ENCODE data around the gene NOVA2. TPM values are rescaled to one million over a fixed set of nuclear protein-coding genes. Genes with fewer than 3 reads are reported as not detected.

NOVA2 gene
- total RNA-seq, result not detected

DNA sequence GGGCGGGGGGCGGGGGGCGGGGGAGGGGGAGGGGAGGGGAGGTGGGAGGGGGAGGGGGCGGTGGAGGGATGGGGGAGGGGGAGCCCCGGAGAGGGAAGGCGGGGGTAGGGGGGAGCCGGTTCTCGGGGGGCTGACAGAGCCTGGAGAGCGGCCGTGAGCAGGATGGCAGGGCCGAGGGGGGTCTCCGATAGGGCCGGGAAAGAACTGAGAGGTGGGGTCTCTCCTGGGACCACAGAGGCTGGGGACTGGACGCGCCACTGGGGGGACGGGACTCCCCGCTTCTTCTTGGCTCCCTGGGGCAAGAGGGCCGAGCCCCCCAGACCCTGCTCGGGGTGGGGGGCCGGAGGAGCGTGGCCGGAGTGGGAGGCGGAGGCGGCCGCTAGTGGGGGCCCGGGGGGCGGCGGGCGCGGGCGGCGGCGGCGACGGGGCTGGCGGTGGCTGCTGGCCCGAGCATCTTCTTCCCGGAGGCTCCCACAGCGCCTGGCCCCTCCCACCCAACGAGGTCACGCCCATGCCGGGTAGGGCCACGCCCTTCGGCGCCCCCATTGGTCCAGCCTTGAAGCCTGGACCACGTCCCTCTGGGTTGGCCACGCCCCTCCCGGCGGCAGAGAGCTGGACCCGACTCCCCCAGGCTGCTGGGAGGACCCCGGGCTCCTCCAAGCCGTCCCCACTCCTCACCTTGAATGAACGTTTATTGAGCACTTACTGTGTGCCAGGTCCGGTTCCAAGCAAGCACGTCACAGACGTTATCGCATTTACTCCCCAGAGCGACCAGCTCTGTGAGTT is at the start of gene NOVA2:
Gene NOVA2, minus strand, starts transcription at position 313 of the 786 bp plus-strand sequence. CDS start 514 bp downstream, outside the sequence.
- CTCF ChIA-PET, result no interaction called here
- POLR2A ChIA-PET, result no interaction called here

GRCh38 chr19:46023311-46023779 is 49.7 kb upstream of the NOVA2 start:
- CTCF ChIA-PET, result no interaction called here
- POLR2A ChIA-PET, result no interaction called here

GRCh38 chr19:46022431-46023310 is 49.0 kb upstream of the NOVA2 start, which contains the start of gene PGLYRP1:
PGLYRP1 (minus strand) TSS chr19:46023053; CDS start chr19:46023021, 32 bp downstream.
- ChIA-PET POLR2A (no interaction called here), CTCF (no interaction called here)

- ChIA-PET POLR2A (no interaction called here), CTCF (interaction anchor here (3.7 kb wide), 1 partner anchor 7 kb away, joined by 22 read pairs; no protein-coding TSS in a partner anchor)
These were observed 48.4 kb upstream of the NOVA2 start for GRCh38 chr19:46022061-46022430.

- ChIA-PET CTCF (interaction anchor here (0.6 to 3.7 kb wide), 2 partner anchors 7 to 373 kb away, joined by 4 to 22 read pairs; no protein-coding TSS in a partner anchor), POLR2A (no interaction called here)
These were observed 47.9 kb upstream of the NOVA2 start for GRCh38 chr19:46021531-46022041.

- POLR2A ChIA-PET, result no interaction called here
These were observed 47.1 kb upstream of the NOVA2 start for GRCh38 chr19:46020819-46021125.

DNA sequence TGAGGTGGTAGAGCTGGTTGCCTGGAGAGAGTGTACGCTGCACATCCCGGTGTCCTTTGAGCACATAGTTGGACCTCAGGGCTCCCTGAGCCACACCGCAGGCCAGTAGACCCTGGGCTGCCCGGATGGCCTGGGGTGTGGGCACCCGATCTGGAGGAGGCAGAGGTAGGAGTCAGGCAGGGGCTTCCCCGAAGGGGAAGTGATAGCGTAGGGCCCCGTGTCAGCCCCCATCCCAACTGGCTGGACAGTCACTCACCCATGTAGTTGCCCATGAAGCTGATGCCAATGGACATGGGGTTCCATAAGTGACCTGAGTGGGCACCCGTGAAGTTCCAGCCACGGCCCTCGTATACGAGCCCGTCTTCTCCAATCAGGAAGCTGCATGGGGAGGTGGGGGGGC is 45.6 kb upstream of the NOVA2 start:
- CTCF ChIA-PET, result interaction anchor here (0.7 to 3.7 kb wide), 4 partner anchors 10 to 488 kb away, joined by 3 to 22 read pairs (median 5); no protein-coding TSS in a partner anchor
- POLR2A ChIA-PET, result no interaction called here

More at GRCh38 chr19:46020819-46021125, 47.1 kb upstream of the NOVA2 start:
- CTCF ChIA-PET, result interaction anchor here (0.6 to 3.7 kb wide), 3 partner anchors 8 to 42 kb away, joined by 3 to 22 read pairs (median 6); no protein-coding TSS in a partner anchor

GRCh38 chr19:46018729-46019251 is 45.1 kb upstream of the NOVA2 start:
- CTCF ChIA-PET, result interaction anchor here (1.3 to 3.7 kb wide), 3 partner anchors 9 to 23 kb away, joined by 4 to 22 read pairs (median 6); partner anchors contain the start of gene CCDC61
- POLR2A ChIA-PET, result no interaction called here

GRCh38 chr19:46017874-46018675 is 44.4 kb upstream of the NOVA2 start:
- ChIA-PET CTCF (interaction anchor here (0.7 to 3.7 kb wide), 7 partner anchors 9 to 250 kb away, joined by 3 to 22 read pairs (median 4); partner anchors contain the start of gene CCDC61), POLR2A (no interaction called here)

- ChIA-PET CTCF (interaction anchor here (0.7 to 2.4 kb wide), 12 partner anchors 9 to 251 kb away, joined by 3 to 15 read pairs (median 3); partner anchors contain the start of genes CCDC61 and FOXA3), POLR2A (interaction anchor here (1.0 kb wide), 1 partner anchor 22 kb away, joined by 3 read pairs; the partner anchor contains the start of gene CCDC61)
These were observed 43.4 kb upstream of the NOVA2 start for GRCh38 chr19:46017095-46017429.

DNA sequence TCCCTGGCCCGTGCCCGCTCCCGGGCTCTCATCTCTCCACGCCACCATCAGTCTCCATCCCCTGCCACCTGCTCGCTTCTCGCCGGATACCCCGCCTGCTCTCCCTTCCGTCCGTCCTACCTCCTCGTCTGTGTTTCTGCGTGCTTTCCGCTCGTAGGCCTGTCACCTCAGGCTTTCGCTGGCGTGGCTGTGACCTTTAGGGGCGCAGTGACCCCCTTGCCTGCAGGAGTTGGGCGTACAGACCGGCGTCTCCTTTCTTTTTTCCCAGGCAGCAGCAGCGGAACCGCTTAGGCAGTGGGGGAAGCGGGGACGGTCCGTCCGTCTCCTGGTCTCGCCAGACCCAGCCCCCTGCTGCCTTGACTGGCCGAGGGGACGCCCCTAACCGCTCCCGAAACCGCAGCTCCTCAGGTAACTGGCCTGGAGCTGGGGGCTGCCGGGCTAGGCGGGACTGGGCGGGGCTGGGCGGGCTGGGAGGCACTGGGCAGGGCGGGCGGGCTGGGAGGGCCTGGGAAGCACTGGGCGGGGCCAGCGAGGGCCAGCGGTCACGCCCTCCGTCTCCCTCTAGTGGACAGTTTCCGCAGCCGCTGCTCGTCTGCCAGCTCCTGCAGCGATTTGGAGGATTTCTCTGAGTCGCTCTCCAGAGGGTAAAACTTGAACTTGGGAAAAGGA is 42.9 kb upstream of the NOVA2 start:
- ChIA-PET POLR2A (interaction anchor here (0.5 to 1.0 kb wide), 2 partner anchors 21 to 356 kb away, joined by 3 read pairs; partner anchors contain the start of gene CCDC61), CTCF (interaction anchor here (0.5 to 2.4 kb wide), 12 partner anchors 10 to 247 kb away, joined by 3 to 15 read pairs (median 3); partner anchors contain the start of genes CCDC61 and FOXA3)

DNA sequence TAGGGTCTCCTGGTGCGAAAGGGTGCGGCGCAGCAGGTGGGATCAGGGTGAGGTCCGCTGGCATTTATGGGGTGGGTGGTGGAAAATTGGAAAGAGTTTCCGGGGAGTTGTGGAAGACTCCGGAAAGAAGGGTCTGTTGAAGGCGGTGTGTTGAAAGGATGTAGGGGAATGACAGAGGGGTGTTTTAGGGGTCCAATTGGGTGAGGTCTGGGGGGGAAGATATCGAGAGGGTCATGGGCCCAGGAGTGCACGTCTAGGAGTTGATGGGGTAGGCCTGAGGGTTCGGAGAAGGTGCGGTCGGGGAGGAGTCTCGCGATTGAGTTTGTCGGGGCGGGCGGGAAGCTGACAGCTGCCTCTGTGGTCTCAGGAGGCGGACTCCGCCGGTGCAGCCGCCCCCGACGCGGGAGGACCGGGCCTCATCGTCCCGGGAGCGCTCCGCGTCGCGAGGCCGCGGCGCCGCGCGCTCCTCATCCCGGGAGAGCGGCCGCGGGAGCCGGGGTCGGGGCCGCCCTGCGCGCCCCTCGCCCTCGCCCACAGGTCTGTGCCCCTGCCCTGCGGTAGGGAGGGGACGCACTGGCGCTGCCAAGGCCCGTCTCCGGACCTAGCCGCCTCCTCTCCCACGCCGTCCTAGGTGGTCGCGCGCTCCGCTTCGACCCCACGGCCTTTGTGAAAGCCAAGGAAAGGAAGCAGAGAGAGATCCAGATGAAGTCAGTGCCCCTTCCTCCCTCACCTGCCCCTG is 42.2 kb upstream of the NOVA2 start:
- ChIA-PET POLR2A (no interaction called here), CTCF (interaction anchor here (1.6 to 2.4 kb wide), 2 partner anchors 13 to 88 kb away, joined by 5 to 15 read pairs; no protein-coding TSS in a partner anchor)

DNA sequence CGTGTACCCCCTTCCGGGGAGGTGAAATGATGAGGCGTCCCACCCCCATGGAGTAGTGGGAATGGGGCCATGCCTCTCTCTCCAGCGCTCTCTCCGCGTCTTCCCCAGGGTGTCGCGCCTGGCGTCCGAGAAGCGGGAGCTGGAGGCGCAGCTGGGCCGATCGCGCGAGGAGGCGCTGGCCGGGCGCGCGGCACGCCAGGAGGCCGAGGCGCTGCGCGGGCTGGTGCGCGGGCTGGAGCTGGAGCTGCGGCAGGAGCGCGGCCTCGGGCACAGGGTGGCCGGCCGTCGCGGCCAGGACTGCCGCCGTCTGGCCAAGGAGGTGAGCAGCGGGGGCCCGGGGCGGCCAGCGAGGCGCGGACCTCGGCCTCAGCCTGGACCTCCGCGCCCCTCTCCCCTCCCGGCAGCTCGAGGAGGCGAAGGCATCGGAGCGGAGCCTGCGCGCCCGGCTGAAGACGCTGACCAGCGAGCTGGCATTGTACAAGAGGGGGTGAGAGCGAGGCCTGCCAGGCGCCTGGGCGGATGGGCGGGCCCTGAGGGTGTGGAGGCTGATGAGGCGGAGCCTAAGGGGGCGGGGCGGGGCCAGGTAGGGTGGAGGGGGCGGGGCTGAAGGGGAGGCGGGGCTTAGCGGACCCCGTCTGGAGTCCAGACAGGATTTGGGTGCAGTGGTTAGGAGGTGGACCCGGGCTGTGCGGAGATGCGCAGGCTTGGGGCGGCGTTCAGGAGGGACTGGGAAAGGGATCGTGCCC is 41.4 kb upstream of the NOVA2 start:
- POLR2A ChIA-PET, result no interaction called here
- CTCF ChIA-PET, result no interaction called here

DNA sequence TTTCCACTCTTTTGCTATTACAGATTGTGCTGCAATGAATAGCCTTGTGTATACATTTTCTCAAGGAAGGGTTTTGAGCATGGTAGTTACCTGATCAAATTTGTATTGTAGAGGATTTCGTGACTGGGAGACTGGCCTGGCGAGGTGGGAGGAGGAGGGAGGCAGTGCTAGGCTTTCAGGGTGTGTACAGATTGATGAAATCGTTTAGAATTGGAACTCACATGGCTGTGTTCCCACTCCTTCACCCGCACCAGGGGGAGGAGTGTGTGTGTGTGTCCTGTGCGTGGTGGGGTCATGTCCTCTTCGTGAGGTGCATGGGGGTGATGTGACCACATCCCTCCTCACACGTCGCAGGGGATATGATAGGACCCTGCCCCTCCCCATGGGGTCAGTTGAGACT is 40.9 kb upstream of the NOVA2 start:
- POLR2A ChIA-PET, result no interaction called here
- CTCF ChIA-PET, result no interaction called here

GRCh38 chr19:46009530-46010510 is 36.2 kb upstream of the NOVA2 start:
- POLR2A ChIA-PET, result interaction anchor here (0.5 kb wide), 1 partner anchor 147 kb away, joined by 4 read pairs; the partner anchor contains the start of gene SYMPK
- CTCF ChIA-PET, result interaction anchor here (0.6 to 2.8 kb wide), 10 partner anchors 8 to 918 kb away, joined by 3 to 9 read pairs (median 4); partner anchors contain the start of genes CCDC61 and MYPOP
